Limb (tissue), 2 donors: ENCODE results near the gene PRSS23.
A peak's percentile ranks its signal among the peaks of the same experiment; 100 is the strongest.
"Not testable (repeated sequence)": the region's sequence is repeated elsewhere in the genome, so short reads cannot be mapped to it uniquely, and the experiment has no call there.

ENCODE experiments used
- DNase-seq, 2 donors: peaks; one replicate each; pipeline ENCODE4 v3.0.0-alpha.2; 2016; ENCODE audit errors: extremely low spot score in 2 of 2

PRSS23 gene

DNA sequence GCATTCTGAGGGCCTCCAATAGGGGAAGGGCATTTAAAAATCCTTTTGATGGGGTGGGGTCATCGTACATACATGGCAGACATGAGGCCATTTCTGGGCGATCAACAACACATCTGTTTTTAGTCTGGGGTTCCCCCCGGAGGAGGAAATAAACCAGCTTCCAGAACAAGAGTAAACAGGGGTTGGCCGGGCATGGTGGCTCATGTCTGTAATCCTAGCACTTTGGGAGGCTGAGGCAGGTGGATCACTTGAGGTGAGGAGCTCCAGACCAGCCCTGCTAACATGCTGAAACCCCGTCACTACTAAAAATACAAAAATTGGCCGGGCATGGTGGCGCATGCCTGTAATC, 12.0 kb downstream of the PRSS23 start:
- no peak for DNase-seq

DNA sequence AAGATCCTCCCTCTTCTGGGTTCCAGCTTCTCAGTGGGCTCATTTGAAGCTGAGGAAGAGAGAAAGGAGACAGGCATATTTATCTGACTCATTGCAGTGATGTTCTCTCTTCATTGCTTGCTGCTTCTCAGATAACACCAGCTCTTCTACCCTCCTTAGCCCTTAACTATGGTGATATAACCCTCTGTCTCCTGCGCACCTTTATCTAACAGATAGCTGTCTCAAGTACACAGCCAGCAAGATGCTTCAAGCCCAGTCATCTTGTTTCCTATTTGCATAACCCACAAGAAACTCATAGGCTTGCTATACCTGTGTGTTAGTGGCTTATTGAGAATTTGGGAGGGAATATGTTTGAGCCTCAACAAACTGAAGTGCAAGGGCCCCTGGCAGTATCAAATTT, 12.6 kb downstream of the PRSS23 start:
- DNase-seq = no peak

DNA sequence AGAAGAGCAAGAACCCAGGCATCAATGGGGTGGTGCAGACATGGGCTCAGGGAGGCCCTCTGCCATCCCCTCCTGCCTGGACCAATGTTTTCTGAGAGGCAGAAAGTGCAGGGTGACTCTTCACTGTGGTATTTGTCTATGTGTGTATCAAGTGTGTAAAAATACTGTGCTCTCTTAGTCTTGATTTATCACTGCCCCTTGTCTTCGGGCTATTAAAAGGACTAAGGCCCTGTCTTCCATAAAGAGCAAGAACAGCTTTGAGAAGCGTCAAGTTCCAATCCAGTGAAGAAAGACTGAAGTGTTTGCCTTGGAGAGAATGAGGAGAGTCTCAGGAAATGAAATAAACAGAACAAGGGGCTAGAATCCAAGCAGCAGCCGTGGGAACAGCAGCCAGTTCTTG, 14.4 kb downstream of the PRSS23 start:
- DNase-seq = no peak

DNA sequence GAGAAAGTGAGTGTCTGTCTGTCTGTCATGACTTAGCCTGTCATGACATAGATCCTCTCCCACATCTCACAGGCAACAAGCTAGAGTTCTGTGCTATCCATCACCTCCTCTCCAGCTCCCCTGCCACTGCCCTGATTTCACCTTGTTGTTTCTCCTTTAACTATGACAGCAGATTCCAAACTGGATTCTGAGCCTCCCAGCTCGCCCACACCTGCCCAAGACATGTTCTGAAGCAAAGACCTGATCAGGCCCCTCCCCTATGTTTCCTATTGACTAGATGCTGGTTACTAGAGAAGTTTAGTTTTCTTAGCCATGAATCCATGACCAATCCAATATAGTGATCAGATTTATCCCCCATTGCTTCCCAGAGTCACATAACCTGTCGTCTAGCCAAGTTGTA, 15.4 kb downstream of the PRSS23 start:
- no peak for DNase-seq

DNA sequence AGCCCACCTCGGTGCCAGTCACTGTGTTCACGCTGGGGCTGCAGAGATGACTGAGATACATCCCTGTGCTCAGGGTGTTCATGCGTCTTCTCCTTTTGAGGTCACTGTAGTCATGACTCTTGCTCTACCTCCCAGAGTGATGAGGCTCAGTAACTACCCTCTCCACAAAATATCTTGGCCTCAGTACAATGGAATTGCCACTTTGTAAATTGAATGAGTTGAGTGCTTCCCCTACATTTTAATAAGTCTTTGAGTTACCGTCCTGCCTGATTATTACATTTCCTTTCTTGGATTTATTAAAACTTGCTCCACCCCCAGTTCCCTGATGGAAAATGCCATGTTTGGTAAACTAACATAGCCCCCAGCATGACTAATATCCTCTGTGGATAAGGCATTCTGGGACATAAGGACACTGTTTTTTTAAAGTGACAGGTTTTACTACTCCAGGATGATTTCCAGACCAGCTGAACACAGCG, 15.9 kb downstream of the PRSS23 start:
- no peak for DNase-seq

DNA sequence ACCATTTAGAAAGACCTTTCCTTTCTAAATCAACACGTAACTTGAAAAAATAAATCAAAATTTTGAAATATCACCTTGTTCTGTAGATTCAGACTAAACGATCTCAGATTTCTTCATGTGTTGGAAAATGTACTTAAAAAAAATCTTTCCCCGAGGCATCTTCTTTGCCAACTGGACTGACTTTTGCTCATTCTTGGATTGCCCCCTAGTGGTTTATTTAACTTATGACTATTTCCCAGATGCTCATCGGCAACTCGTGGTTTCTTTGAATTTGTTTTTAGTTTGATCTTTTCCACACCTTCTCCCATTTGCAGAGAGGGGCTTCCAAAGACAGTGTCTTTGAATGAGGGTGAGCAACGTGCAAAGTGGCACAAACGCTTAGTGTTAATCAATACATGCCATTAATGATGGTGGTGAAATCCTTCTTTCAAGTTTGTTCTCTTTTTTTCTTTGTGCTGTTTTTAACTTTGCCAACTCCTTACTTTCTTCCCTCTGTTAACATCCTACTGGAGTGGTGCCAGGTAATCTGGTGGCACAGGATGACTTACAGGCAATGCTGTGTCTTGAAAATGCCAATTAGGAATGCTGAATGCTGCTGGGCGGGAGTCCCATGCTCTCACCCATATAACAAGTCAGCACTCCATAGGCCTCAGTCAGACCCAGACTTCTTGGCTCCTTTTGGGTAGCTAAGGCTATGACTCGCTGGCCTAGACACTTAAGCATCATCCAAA, 18.3 kb downstream of the PRSS23 start:
- DNase-seq = peak in 1 of 2 donors; percentile 91

DNA sequence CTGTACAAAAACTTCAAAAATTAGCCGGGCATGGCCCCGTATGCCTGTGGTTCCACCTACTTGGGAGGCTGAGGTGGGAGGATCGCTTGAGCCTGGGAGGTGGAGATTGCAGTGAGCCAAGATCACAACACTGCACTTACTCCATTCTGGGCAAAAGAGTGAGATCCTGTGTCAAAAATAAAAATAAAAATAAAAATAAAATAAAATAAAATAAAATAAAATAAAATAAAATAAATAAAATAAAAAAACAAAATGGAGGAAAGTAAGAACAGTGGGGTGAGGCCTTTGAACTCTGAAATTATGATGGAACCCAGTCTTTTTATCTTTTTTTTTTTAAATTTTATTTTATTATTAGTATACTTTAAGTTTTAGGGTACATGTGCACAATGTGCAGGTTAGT, 23.8 kb downstream of the PRSS23 start:
- DNase-seq = not testable (repeated sequence)

DNA sequence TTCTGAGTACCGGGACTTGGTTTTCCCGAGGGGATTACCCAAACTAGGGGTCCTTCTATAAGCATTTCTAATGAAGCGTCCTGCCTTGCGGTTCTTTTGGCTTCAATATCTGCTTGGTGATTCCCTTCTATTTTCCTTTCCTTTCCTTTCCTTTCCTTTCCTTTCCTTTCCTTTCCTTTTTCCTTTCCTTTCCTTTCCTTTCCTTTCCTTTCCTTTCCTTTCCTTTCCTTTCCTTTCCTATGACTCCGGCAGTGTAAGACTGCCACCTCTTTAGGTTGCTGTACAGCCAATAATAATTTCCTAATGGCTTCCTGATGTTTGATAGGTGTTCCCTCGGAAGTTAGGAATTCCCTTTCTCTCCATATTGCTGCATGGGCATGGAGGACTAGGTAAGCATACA, 34.0 kb downstream of the PRSS23 start:
- DNase-seq = not testable (repeated sequence)

DNA sequence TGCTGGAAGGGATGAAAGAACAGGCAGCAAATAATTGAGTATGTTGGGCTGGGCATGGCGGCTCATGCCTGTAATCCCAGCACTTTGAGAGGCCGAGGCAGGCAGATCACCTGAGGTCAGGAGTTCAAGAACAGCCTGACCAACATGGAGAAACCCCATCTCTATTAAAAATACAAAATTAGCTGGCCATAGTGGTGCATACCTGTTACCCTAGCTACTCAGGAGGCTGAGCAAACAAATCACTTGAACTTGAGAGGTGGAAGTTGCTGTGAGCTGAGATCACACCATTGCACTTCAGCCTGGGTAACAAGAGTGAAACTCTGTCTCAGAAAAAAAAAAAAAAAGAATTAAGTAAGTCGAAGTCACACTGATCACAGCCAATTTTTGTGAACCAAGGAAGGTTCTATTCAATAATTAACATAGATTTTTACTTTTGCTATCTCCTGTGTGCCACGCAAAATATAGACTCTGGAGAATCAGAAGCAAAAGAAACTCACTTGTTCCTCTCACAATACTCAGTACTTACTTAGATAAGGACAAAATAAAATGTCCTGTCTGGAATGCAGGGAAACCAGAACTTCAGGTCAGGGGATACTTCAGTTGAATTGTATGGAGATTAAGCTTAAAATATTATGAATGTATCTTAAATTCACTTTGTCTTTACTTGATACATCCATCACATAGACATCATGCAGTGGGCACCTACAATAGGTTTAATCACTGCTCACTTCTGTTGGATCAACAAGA, 44.6 kb downstream of the PRSS23 start:
- DNase-seq = not testable (repeated sequence)

DNA sequence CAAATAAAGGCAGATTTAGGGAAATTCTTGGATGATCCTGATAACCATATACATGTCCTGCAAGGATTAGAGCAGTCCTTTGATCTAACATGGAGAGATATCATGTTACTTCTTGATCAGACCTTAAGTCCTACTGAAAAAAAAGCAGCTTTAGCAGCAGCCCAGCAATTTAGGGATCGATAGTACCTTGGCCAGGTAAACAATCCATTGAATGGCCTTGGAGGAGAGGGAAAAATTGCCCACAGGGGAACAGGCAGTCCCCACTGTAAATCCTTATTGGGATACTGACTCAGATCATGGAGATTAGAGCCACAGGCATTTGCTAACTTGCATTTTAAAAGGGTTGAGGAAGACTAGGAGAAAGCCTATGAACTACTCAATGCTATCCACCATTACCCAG, 47.8 kb downstream of the PRSS23 start:
- no peak for DNase-seq

DNA sequence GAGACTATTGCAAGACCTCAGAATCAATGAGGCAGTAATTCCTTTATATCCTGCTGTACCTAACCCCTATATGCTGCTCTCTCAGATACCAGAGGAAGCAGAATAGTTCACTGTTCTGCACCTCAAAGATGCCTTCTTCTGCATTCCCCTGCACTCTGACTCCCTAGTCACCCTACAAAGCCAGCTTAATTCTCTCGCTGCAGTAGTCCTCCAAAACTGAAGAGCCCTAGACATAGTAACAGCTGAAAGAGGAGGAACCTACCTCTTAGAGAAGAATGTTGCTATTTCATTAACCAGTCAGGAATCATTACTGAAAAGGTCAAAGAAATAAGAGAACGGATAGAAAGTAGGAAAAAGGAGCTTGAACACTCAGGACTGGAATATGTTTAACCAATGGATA, 49.3 kb downstream of the PRSS23 start:
- DNase-seq = no peak
